GM21529 (cell line): Measurements from ENCODE around the gene CADM1.

Experiments used
- ATAC-seq: cut with Tn5 transposase; IDR thresholded peaks from one replicate; pipeline ENCODE4 v1.9.1; 2021; ENCODE audit not compliant: unreplicated experiment

CADM1 gene

GRCh38 chr11:115408036-115408921 lies 95.9 kb downstream of the CADM1 start:
- no peak for ATAC-seq

- no peak for ATAC-seq
Measured at GRCh38 chr11:115407496-115407895, 96.7 kb downstream of the CADM1 start.

GRCh38 chr11:115406404-115406803 lies 97.8 kb downstream of the CADM1 start:
- no peak for ATAC-seq

- ATAC-seq: no peak
Measured at GRCh38 chr11:115398333-115399080, 105.7 kb downstream of the CADM1 start.

GRCh38 chr11:115396533-115396932 lies 107.7 kb downstream of the CADM1 start:
- ATAC-seq: no peak

- ATAC-seq: no peak
Measured at GRCh38 chr11:115393950-115394349, 110.3 kb downstream of the CADM1 start.

- ATAC-seq: no peak
Measured at GRCh38 chr11:115391598-115391997, 112.6 kb downstream of the CADM1 start.

GRCh38 chr11:115391160-115391559 lies 113.1 kb downstream of the CADM1 start:
- ATAC-seq: no peak

- no peak for ATAC-seq
Measured at GRCh38 chr11:115390441-115390840, 113.8 kb downstream of the CADM1 start.

GRCh38 chr11:115389790-115390189 lies 114.4 kb downstream of the CADM1 start:
- ATAC-seq: no peak

- ATAC-seq: no peak
Measured at GRCh38 chr11:115385226-115385625, 119.0 kb downstream of the CADM1 start.

GRCh38 chr11:115384236-115384635 lies 120.0 kb downstream of the CADM1 start:
- no peak for ATAC-seq

GRCh38 chr11:115383431-115383830 lies 120.8 kb downstream of the CADM1 start:
- no peak for ATAC-seq

GRCh38 chr11:115379528-115379927 lies 124.7 kb downstream of the CADM1 start:
- ATAC-seq: peak; percentile 49

- ATAC-seq: no peak
Measured at GRCh38 chr11:115378557-115378956, 125.7 kb downstream of the CADM1 start.

- ATAC-seq: no peak
Measured at GRCh38 chr11:115377882-115378296, 126.3 kb downstream of the CADM1 start.

GRCh38 chr11:115368616-115369015 lies 135.6 kb downstream of the CADM1 start:
- no peak for ATAC-seq

- no peak for ATAC-seq
Measured at GRCh38 chr11:115366826-115367225, 137.4 kb downstream of the CADM1 start.

GRCh38 chr11:115365907-115366306 lies 138.3 kb downstream of the CADM1 start:
- ATAC-seq: no peak

GRCh38 chr11:115364896-115365295 lies 139.3 kb downstream of the CADM1 start:
- no peak for ATAC-seq

GRCh38 chr11:115363921-115364320 lies 140.3 kb downstream of the CADM1 start:
- no peak for ATAC-seq

GRCh38 chr11:115363426-115363825 lies 140.8 kb downstream of the CADM1 start:
- ATAC-seq: no peak
